Loucy (cell line): ENCODE results near the gene SCART1.
"Not testable (repeated sequence)": the region's sequence is repeated elsewhere in the genome, so short reads cannot be mapped to it uniquely, and the experiment has no call there.

Experiments used
- H2AFZ ChIP-seq: fragments of 200-600 bp; sonication (generic); 2 replicates; pipeline ENCODE4 v1.6.0; 2016; ENCODE audit warnings: antibody characterized with exemption, mild to moderate bottlenecking, low read length, moderate library complexity
- H3F3A ChIP-seq: fragments of 200-600 bp; 2 replicates; pipeline ENCODE4 v1.6.0; 2016; ENCODE audit warnings: antibody characterized with exemption, low read depth, mild to moderate bottlenecking
- H3K27me3 ChIP-seq: fragments of 200-600 bp; sonication (generic); 2 replicates; pipeline ENCODE4 v1.6.1; 2014; ENCODE audit warnings: low read length, mild to moderate bottlenecking; ENCODE audit not compliant: insufficient read depth, poor library complexity, severe bottlenecking
- H3K36me3 ChIP-seq: fragments of 200-600 bp; sonication (generic); 2 replicates; pipeline ENCODE4 v1.6.1; 2016; ENCODE audit warnings: low read length; ENCODE audit not compliant: insufficient read depth
- H3K4me1 ChIP-seq: fragments of 200-600 bp; sonication (generic); 2 replicates; pipeline ENCODE4 v1.5.1; 2014; ENCODE audit warnings: low read length, mild to moderate bottlenecking; ENCODE audit not compliant: insufficient read depth, poor library complexity, severe bottlenecking
- H3K4me2 ChIP-seq: fragments of 200-600 bp; sonication (generic); 2 replicates; pipeline ENCODE4 v1.6.0; 2014; ENCODE audit warnings: antibody characterized with exemption, low read length, low read depth, mild to moderate bottlenecking; ENCODE audit not compliant: poor library complexity, severe bottlenecking
- H3K4me3 ChIP-seq: fragments of 200-600 bp; sonication (generic); 2 replicates; pipeline ENCODE4 v1.5.1; 2014; ENCODE audit warnings: low read length, mild to moderate bottlenecking, mixed read lengths; ENCODE audit not compliant: poor library complexity, severe bottlenecking
- H3K79me2 ChIP-seq: fragments of 200-600 bp; sonication (generic); 2 replicates; pipeline ENCODE4 v1.6.1; 2014; ENCODE audit warnings: low read length; ENCODE audit not compliant: insufficient read depth
- H3K9ac ChIP-seq: fragments of 200-600 bp; sonication (generic); 2 replicates; pipeline ENCODE4 v1.6.0; 2014; ENCODE audit warnings: mild to moderate bottlenecking, low read depth, low read length, moderate library complexity; ENCODE audit not compliant: poor library complexity, severe bottlenecking
- H3K9me2 ChIP-seq: fragments of 200-600 bp; sonication (generic); replicated peaks from 2 replicates; pipeline ENCODE4 v1.6.1; 2016; ENCODE audit warnings: low read depth, low read length, mixed read lengths
- H3K9me3 ChIP-seq: fragments of 200-600 bp; sonication (generic); 2 replicates; pipeline ENCODE4 v1.6.1; 2014; ENCODE audit warnings: mild to moderate bottlenecking, antibody characterized with exemption, low read length, low read depth; ENCODE audit not compliant: insufficient read depth
- H4K20me1 ChIP-seq: fragments of 200-600 bp; sonication (generic); 2 replicates; pipeline ENCODE4 v1.6.0; 2014; ENCODE audit warnings: antibody characterized with exemption, low read length, mild to moderate bottlenecking; ENCODE audit not compliant: insufficient read depth, poor library complexity, severe bottlenecking
- CTCF ChIP-seq: fragments of 200-600 bp; sonication (generic); conservative IDR thresholded peaks from 2 replicates; pipeline ENCODE4 v1.5.1; 2014; ENCODE audit warnings: mild to moderate bottlenecking, antibody characterized with exemption, low read length
- EZH2phosphoT487 ChIP-seq: fragments of 200-600 bp; IDR thresholded peaks from 2 replicates; pipeline ENCODE4 v1.6.1; 2018; ENCODE audit warnings: antibody characterized with exemption, mild to moderate bottlenecking, moderate library complexity, borderline replicate concordance

Gene SCART1

GRCh38 chr10:133411523-133412380 lies 42.0 kb upstream of the SCART1 start:
- Histone ChIP-seq H3F3A (no peaks in the 10 kb centered on the region), H3K36me3 (peaks cover 58% of the 10 kb centered on the region)
- TF ChIP-seq CTCF, result no peak
- no peak for TF ChIP-seq EZH2phosphoT487

GRCh38 chr10:133412381-133412711 lies 41.4 kb upstream of the SCART1 start:
- peaks cover 58% of the 10 kb centered on the region for H3K36me3 ChIP-seq
- peaks cover 28% of the 10 kb centered on the region for H3K9me3 ChIP-seq

More at GRCh38 chr10:133411523-133412380, 42.0 kb upstream of the SCART1 start:
- no peak overlapping the region for H2AFZ ChIP-seq
- no peaks in the 10 kb centered on the region for H3K9me2 ChIP-seq
- H3K9ac ChIP-seq, result no peak overlapping the region
- H3K4me3 ChIP-seq, result no peak overlapping the region
- H3K27me3 ChIP-seq, result no peaks in the 10 kb centered on the region
- H3K9me3 ChIP-seq, result peaks cover 28% of the 10 kb centered on the region
- no peaks in the 10 kb centered on the region for H4K20me1 ChIP-seq
- peaks cover 38% of the 10 kb centered on the region for H3K79me2 ChIP-seq
- H3K4me2 ChIP-seq, result no peak overlapping the region
- no peaks in the 10 kb centered on the region for H3K4me1 ChIP-seq

GRCh38 chr10:133414401-133414800 lies 39.3 kb upstream of the SCART1 start:
- not testable (repeated sequence) for H3K27me3 ChIP-seq, H3K9ac ChIP-seq, H3F3A ChIP-seq, H4K20me1 ChIP-seq, H3K4me1 ChIP-seq, H3K4me3 ChIP-seq, H3K4me2 ChIP-seq, H2AFZ ChIP-seq, H3K9me2 ChIP-seq
- H3K79me2 ChIP-seq, result peaks cover 16% of the 10 kb centered on the region; the same call in 1 of the 2 replicates
- peaks cover 52% of the 10 kb centered on the region for H3K36me3 ChIP-seq
- peaks cover 28% of the 10 kb centered on the region for H3K9me3 ChIP-seq

More at GRCh38 chr10:133412381-133412711, 41.4 kb upstream of the SCART1 start:
- no peak overlapping the region for H3K4me2 ChIP-seq
- H3K9me2 ChIP-seq, result no peaks in the 10 kb centered on the region
- no peak for TF ChIP-seq CTCF
- no peak for TF ChIP-seq EZH2phosphoT487
- H3K79me2 ChIP-seq, result peaks cover 33% of the 10 kb centered on the region
- H3K4me1 ChIP-seq, result no peaks in the 10 kb centered on the region
- H3K9ac ChIP-seq, result no peak overlapping the region
- no peak overlapping the region for H2AFZ ChIP-seq
- no peaks in the 10 kb centered on the region for H3F3A ChIP-seq
- H4K20me1 ChIP-seq, result no peaks in the 10 kb centered on the region
- H3K27me3 ChIP-seq, result no peaks in the 10 kb centered on the region
- no peak overlapping the region for H3K4me3 ChIP-seq

- Histone ChIP-seq H3K9me2 (no peaks in the 10 kb centered on the region), H3F3A (no peaks in the 10 kb centered on the region), H3K27me3 (no peaks in the 10 kb centered on the region), H2AFZ (no peak overlapping the region), H4K20me1 (no peaks in the 10 kb centered on the region), H3K9me3 (peaks cover 22% of the 10 kb centered on the region), H3K4me2 (no peak overlapping the region), H3K4me3 (no peak overlapping the region), H3K4me1 (no peaks in the 10 kb centered on the region), H3K9ac (no peak overlapping the region), H3K79me2 (peaks cover 10% of the 10 kb centered on the region; the same call in 1 of the 2 replicates), H3K36me3 (peaks cover 43% of the 10 kb centered on the region)
- no peak for TF ChIP-seq CTCF
- no peak for TF ChIP-seq EZH2phosphoT487
These were observed 38.0 kb upstream of the SCART1 start for GRCh38 chr10:133415752-133416151.
